GM23338 (cell line): Measurements from ENCODE around the gene AFF3. TPM values are rescaled to one million over a fixed set of nuclear protein-coding genes. Genes with fewer than 3 reads are reported as not detected.

Experiments used
- ATAC-seq: fragments of 200-7000 bp; cut with Tn5 transposase; 3 replicates; pipeline ENCODE4 v1.9.1; 2020
- DNase-seq: peaks from one replicate; pipeline ENCODE4 v3.0.0-alpha.2; 2015; ENCODE audit warnings: low spot score
- H2AFZ ChIP-seq: fragments of 200-600 bp; sonication (generic); 2 replicates; pipeline ENCODE4 v1.8.0; 2016; ENCODE audit warnings: antibody characterized with exemption, mild to moderate bottlenecking, moderate library complexity
- H3F3A ChIP-seq: fragments of 200-600 bp; sonication (generic); replicated peaks from 2 replicates; pipeline ENCODE4 v1.8.0; 2017; ENCODE audit warnings: antibody characterized with exemption, mixed run types, low read depth
- H3K27ac ChIP-seq: fragments of 200-600 bp; sonication (generic); 2 replicates; pipeline ENCODE4 v1.6.1; 2016; ENCODE audit warnings: low read depth
- H3K27me3 ChIP-seq: fragments of 200-600 bp; sonication (generic); 2 replicates; pipeline ENCODE4 v1.8.0; 2016; ENCODE audit warnings: mild to moderate bottlenecking, mixed run types, moderate library complexity; ENCODE audit not compliant: insufficient read depth
- H3K36me3 ChIP-seq: fragments of 200-600 bp; sonication (generic); 2 replicates; pipeline ENCODE4 v1.8.0; 2016; ENCODE audit warnings: mild to moderate bottlenecking; ENCODE audit not compliant: insufficient read depth
- H3K4me1 ChIP-seq: fragments of 200-600 bp; sonication (generic); 2 replicates; pipeline ENCODE4 v1.8.0; 2016; ENCODE audit warnings: mild to moderate bottlenecking, moderate library complexity; ENCODE audit not compliant: insufficient read depth
- H3K4me2 ChIP-seq: fragments of 200-600 bp; sonication (generic); 2 replicates; pipeline ENCODE4 v1.7.1; 2017; ENCODE audit warnings: mixed run types
- H3K4me3 ChIP-seq: fragments of 200-600 bp; sonication (generic); 2 replicates; pipeline ENCODE4 v1.6.1; 2016; ENCODE audit warnings: mixed run types
- H3K79me2 ChIP-seq: fragments of 200-600 bp; sonication (generic); replicated peaks from 2 replicates; pipeline ENCODE4 v1.8.0; 2017; ENCODE audit warnings: mild to moderate bottlenecking; ENCODE audit not compliant: insufficient read depth
- H3K9me2 ChIP-seq: fragments of 200-600 bp; sonication (generic); 2 replicates; pipeline ENCODE4 v1.8.0; 2017; ENCODE audit not compliant: insufficient read depth
- H4K20me1 ChIP-seq: fragments of 200-600 bp; sonication (generic); replicated peaks from 2 replicates; pipeline ENCODE4 v1.8.0; 2017; ENCODE audit warnings: mild to moderate bottlenecking; ENCODE audit not compliant: insufficient read depth
- H3K27ac Mint-ChIP-seq: 2 replicates; pipeline ENCODE4 v1.8.0; 2020; ENCODE audit warnings: inconsistent platforms, mild to moderate bottlenecking, moderate library complexity, mixed read lengths
- H3K27me3 Mint-ChIP-seq: 3 replicates; pipeline ENCODE4 v1.8.0; 2022; ENCODE audit warnings: low read depth, mild to moderate bottlenecking, moderate library complexity, mixed read lengths, inconsistent platforms; ENCODE audit not compliant: insufficient read depth, poor library complexity
- H3K36me3 Mint-ChIP-seq: 3 replicates; pipeline ENCODE4 v1.8.0; 2021; ENCODE audit warnings: low read depth, mild to moderate bottlenecking, inconsistent platforms, moderate library complexity, mixed read lengths
- H3K4me1 Mint-ChIP-seq: 3 replicates; pipeline ENCODE4 v1.8.0; 2020; ENCODE audit warnings: mild to moderate bottlenecking, inconsistent platforms, mixed read lengths
- H3K4me3 Mint-ChIP-seq: 3 replicates; pipeline ENCODE4 v1.8.0; 2021; ENCODE audit warnings: moderate library complexity, mild to moderate bottlenecking, inconsistent platforms, mixed read lengths
- H3K9me3 Mint-ChIP-seq: 3 replicates; pipeline ENCODE4 v1.8.0; 2020; ENCODE audit warnings: moderate library complexity, mild to moderate bottlenecking, inconsistent platforms, mixed read lengths
- EZH2 ChIP-seq: fragments of 200-600 bp; sonication (generic); IDR thresholded peaks from one replicate; pipeline ENCODE4 v1.8.0; 2017; ENCODE audit warnings: antibody characterized with exemption, mild to moderate bottlenecking, low read depth; ENCODE audit not compliant: unreplicated experiment
- EZH2phosphoT487 ChIP-seq: fragments of 200-600 bp; sonication (generic); IDR thresholded peaks from one replicate; pipeline ENCODE4 v1.8.1; 2018; ENCODE audit warnings: antibody characterized with exemption; ENCODE audit not compliant: unreplicated experiment
- JUNB ChIP-seq: IDR thresholded peaks from one replicate; pipeline ENCODE4 v1.6.1; 2016; ENCODE audit warnings: antibody characterized with exemption; ENCODE audit not compliant: unreplicated experiment
- STAT1 ChIP-seq: IDR thresholded peaks from one replicate; pipeline ENCODE4 v1.6.1; 2016; ENCODE audit warnings: antibody characterized with exemption; ENCODE audit not compliant: unreplicated experiment
- ZNF114 ChIP-seq: fragments of 250-450 bp; sonication (Bioruptor Pico); IDR thresholded peaks from 2 replicates; pipeline ENCODE4 v1.5.0; 2020; ENCODE audit warnings: mild to moderate bottlenecking, moderate library complexity
- polyA plus RNA-seq: library from polyadenylated mRNA; unstranded; fragments of >200 nt; fragmentation: Nextera tagmentation; extraction: Ambion mirVana; gene quantifications from 2 replicates; pipeline ENCODE4 v1.2.1, GENCODE V29; 2016
- total RNA-seq: library from RNA; depleted of rRNA; stranded (reverse); fragments of >200 nt; shearing (Covaris generic); gene quantifications from 2 replicates; pipeline ENCODE4 v1.2.3, GENCODE V29; 2014
- TF ChIP-seq, protein P1 (sequence below): IDR thresholded peaks from 2 replicates; pipeline ENCODE4 v1.6.1; 2016; ENCODE audit warnings: antibody characterized with exemption
- TF ChIP-seq, protein P2 (sequence below), 2 experiments: fragments of 200-600 bp in 1 of 2; sonication (generic) in 1 of 2; conservative IDR thresholded peaks; 2 replicates each; pipeline versions ENCODE4 v1.5.1 to v1.6.1; 2016 to 2017; ENCODE audit warnings: antibody characterized with exemption in 2 of 2, low read depth in 2 of 2, mild to moderate bottlenecking in 2 of 2, moderate library complexity in 1 of 2
- TF ChIP-seq, protein P3 (sequence below): fragments of 250-450 bp; sonication (Bioruptor Pico); IDR thresholded peaks from 2 replicates; pipeline ENCODE4 v1.5.0; 2020; ENCODE audit warnings: mild to moderate bottlenecking, moderate library complexity

Gene AFF3
- total and polyA plus RNA-seq, 2 experiments from 2014 or later = 0.73 to 1.4 TPM

DNA sequence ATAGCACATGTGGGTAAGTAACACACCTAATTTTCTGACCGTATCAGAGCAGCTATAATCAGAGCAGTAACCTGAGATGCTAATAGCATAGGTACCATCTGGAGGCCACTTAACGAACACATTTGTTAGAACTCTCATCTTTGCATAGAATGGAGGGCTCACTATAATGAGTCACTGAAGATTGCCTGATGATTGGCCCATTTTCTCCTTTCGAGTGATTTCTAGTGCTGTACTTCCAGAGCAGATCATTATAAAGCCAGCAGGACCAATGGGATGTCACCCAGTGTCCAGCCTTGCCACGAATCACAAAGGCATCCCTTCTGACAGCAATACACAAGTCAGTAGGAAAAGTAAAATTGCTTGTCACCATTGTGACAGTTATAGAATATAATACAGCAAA, 570.9 kb downstream of the AFF3 start:
- Histone ChIP-seq H3K9me2 (peaks cover 9% of the 10 kb centered on the region; the same call in 1 of the 2 replicates), H3K4me2 (no peak overlapping the region), H3K79me2 (no peaks in the 10 kb centered on the region), H3K27ac (no peak overlapping the region), H3K36me3 (no peaks in the 10 kb centered on the region), H4K20me1 (no peaks in the 10 kb centered on the region), H3K4me1 (peaks cover 8% of the 10 kb centered on the region), H3F3A (no peaks in the 10 kb centered on the region), H3K27me3 (no peaks in the 10 kb centered on the region), H3K4me3 (no peak overlapping the region), H2AFZ (no peak overlapping the region)
- Mint-ChIP-seq H3K9me3 (no peaks in the 10 kb centered on the region), H3K27ac (no peak overlapping the region), H3K4me1 (peaks cover 22% of the 10 kb centered on the region), H3K4me3 (no peak overlapping the region), H3K36me3 (no peaks in the 10 kb centered on the region), H3K27me3 (no peaks in the 10 kb centered on the region)
- DNase-seq (no peak), ATAC-seq (no peak)
- TF ChIP-seq EZH2phosphoT487 = no peak
- TF ChIP-seq STAT1 = no peak
- no peak for TF ChIP-seq EZH2

DNA sequence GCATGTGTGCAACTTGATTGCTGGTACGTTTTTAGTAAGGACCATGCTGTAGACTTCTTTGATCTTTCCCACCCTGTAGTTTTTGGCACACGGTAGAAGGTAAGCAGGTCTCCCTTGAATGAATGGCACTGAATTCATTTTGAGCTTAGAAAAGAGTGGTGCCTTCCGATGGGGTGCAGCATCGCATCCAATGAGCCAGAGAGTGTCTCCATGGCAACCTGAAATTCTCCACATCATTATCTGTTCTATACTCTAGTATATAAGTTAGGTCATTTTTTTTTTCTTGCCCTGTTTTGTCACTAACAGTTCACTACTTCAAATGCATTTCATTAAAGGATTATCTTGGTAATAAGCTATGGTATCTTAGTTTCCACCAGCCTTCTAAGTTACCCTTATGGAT, 571.4 kb downstream of the AFF3 start:
- Histone ChIP-seq H3F3A (no peaks in the 10 kb centered on the region), H3K4me3 (no peak overlapping the region), H3K4me2 (no peak overlapping the region), H3K36me3 (no peaks in the 10 kb centered on the region), H3K27ac (no peak overlapping the region), H3K9me2 (peaks cover 9% of the 10 kb centered on the region; the same call in 1 of the 2 replicates), H4K20me1 (no peaks in the 10 kb centered on the region), H3K27me3 (no peaks in the 10 kb centered on the region), H3K4me1 (peaks cover 8% of the 10 kb centered on the region), H2AFZ (no peak overlapping the region), H3K79me2 (no peaks in the 10 kb centered on the region)
- H3K4me1 Mint-ChIP-seq = peaks cover 22% of the 10 kb centered on the region
- H3K27me3 Mint-ChIP-seq = no peaks in the 10 kb centered on the region
- H3K27ac Mint-ChIP-seq = no peak overlapping the region
- no peaks in the 10 kb centered on the region for H3K36me3 Mint-ChIP-seq
- DNase-seq (no peak), ATAC-seq (no peak)
- TF ChIP-seq, protein P1, sequence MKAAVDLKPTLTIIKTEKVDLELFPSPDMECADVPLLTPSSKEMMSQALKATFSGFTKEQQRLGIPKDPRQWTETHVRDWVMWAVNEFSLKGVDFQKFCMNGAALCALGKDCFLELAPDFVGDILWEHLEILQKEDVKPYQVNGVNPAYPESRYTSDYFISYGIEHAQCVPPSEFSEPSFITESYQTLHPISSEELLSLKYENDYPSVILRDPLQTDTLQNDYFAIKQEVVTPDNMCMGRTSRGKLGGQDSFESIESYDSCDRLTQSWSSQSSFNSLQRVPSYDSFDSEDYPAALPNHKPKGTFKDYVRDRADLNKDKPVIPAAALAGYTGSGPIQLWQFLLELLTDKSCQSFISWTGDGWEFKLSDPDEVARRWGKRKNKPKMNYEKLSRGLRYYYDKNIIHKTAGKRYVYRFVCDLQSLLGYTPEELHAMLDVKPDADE = no peak
- no peaks in the 10 kb centered on the region for H3K9me3 Mint-ChIP-seq
- no peak overlapping the region for H3K4me3 Mint-ChIP-seq

DNA sequence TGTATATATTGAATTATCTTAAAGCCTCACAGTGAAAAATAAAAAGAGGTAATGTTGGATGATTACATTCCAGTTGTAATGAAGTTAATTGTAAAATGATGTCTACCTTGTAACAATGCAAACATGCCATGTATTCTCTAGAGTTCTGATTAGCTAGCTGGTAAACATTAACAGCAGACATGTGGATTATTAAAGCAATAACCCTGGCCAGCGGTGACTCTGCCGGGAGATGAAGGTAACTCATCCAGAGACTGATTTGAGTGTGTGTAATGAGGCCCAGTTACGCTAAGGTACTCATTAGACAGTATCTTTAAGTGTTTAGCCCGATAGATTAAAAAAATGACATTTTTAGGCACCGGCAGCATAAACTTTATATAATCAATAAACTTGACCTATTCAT, 573.0 kb downstream of the AFF3 start:
- no peaks in the 10 kb centered on the region for H4K20me1 ChIP-seq
- no peak overlapping the region for H3K4me3 ChIP-seq
- no peak overlapping the region for H3K4me2 ChIP-seq
- peaks cover 14% of the 10 kb centered on the region for H3K4me1 ChIP-seq
- H3K4me3 Mint-ChIP-seq = no peak overlapping the region
- DNase-seq (no peak), ATAC-seq (no peak)
- H3K27ac ChIP-seq = no peak overlapping the region
- no peaks in the 10 kb centered on the region for H3K36me3 Mint-ChIP-seq
- H3K9me3 Mint-ChIP-seq = no peaks in the 10 kb centered on the region
- no peak overlapping the region for H2AFZ ChIP-seq
- H3K27me3 Mint-ChIP-seq = no peaks in the 10 kb centered on the region
- H3K79me2 ChIP-seq = no peaks in the 10 kb centered on the region
- no peaks in the 10 kb centered on the region for H3K27me3 ChIP-seq
- H3F3A ChIP-seq = no peaks in the 10 kb centered on the region
- H3K9me2 ChIP-seq = peaks cover 9% of the 10 kb centered on the region; the same call in 1 of the 2 replicates
- H3K4me1 Mint-ChIP-seq = peaks cover 27% of the 10 kb centered on the region
- H3K36me3 ChIP-seq = no peaks in the 10 kb centered on the region
- no peak overlapping the region for H3K27ac Mint-ChIP-seq
- no peak for TF ChIP-seq STAT1
- TF ChIP-seq EZH2phosphoT487 = no peak
- no peak for TF ChIP-seq ZNF114
- TF ChIP-seq, protein P2, sequence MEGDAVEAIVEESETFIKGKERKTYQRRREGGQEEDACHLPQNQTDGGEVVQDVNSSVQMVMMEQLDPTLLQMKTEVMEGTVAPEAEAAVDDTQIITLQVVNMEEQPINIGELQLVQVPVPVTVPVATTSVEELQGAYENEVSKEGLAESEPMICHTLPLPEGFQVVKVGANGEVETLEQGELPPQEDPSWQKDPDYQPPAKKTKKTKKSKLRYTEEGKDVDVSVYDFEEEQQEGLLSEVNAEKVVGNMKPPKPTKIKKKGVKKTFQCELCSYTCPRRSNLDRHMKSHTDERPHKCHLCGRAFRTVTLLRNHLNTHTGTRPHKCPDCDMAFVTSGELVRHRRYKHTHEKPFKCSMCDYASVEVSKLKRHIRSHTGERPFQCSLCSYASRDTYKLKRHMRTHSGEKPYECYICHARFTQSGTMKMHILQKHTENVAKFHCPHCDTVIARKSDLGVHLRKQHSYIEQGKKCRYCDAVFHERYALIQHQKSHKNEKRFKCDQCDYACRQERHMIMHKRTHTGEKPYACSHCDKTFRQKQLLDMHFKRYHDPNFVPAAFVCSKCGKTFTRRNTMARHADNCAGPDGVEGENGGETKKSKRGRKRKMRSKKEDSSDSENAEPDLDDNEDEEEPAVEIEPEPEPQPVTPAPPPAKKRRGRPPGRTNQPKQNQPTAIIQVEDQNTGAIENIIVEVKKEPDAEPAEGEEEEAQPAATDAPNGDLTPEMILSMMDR (conservative IDR thresholded peaks at IDR 0.05; ENCODE audit: low read depth in 2 of 2) = no peak
- no peak for TF ChIP-seq JUNB
- no peak for TF ChIP-seq EZH2
- TF ChIP-seq, protein P3, sequence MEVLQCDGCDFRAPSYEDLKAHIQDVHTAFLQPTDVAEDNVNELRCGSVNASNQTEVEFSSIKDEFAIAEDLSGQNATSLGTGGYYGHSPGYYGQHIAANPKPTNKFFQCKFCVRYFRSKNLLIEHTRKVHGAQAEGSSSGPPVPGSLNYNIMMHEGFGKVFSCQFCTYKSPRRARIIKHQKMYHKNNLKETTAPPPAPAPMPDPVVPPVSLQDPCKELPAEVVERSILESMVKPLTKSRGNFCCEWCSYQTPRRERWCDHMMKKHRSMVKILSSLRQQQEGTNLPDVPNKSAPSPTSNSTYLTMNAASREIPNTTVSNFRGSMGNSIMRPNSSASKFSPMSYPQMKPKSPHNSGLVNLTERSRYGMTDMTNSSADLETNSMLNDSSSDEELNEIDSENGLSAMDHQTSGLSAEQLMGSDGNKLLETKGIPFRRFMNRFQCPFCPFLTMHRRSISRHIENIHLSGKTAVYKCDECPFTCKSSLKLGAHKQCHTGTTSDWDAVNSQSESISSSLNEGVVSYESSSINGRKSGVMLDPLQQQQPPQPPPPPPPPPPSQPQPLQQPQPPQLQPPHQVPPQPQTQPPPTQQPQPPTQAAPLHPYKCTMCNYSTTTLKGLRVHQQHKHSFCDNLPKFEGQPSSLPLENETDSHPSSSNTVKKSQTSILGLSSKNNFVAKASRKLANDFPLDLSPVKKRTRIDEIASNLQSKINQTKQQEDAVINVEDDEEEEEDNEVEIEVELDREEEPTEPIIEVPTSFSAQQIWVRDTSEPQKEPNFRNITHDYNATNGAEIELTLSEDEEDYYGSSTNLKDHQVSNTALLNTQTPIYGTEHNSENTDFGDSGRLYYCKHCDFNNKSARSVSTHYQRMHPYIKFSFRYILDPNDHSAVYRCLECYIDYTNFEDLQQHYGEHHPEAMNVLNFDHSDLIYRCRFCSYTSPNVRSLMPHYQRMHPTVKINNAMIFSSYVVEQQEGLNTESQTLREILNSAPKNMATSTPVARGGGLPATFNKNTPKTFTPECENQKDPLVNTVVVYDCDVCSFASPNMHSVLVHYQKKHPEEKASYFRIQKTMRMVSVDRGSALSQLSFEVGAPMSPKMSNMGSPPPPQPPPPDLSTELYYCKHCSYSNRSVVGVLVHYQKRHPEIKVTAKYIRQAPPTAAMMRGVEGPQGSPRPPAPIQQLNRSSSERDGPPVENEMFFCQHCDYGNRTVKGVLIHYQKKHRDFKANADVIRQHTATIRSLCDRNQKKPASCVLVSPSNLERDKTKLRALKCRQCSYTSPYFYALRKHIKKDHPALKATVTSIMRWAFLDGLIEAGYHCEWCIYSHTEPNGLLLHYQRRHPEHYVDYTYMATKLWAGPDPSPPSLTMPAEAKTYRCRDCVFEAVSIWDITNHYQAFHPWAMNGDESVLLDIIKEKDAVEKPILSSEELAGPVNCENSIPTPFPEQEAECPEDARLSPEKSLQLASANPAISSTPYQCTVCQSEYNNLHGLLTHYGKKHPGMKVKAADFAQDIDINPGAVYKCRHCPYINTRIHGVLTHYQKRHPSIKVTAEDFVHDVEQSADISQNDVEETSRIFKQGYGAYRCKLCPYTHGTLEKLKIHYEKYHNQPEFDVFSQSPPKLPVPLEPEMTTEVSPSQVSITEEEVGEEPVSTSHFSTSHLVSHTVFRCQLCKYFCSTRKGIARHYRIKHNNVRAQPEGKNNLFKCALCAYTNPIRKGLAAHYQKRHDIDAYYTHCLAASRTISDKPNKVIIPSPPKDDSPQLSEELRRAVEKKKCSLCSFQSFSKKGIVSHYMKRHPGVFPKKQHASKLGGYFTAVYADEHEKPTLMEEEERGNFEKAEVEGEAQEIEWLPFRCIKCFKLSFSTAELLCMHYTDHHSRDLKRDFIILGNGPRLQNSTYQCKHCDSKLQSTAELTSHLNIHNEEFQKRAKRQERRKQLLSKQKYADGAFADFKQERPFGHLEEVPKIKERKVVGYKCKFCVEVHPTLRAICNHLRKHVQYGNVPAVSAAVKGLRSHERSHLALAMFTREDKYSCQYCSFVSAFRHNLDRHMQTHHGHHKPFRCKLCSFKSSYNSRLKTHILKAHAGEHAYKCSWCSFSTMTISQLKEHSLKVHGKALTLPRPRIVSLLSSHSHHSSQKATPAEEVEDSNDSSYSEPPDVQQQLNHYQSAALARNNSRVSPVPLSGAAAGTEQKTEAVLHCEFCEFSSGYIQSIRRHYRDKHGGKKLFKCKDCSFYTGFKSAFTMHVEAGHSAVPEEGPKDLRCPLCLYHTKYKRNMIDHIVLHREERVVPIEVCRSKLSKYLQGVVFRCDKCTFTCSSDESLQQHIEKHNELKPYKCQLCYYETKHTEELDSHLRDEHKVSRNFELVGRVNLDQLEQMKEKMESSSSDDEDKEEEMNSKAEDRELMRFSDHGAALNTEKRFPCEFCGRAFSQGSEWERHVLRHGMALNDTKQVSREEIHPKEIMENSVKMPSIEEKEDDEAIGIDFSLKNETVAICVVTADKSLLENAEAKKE = no peak
